HEK293T (cell line): ENCODE measurements around the gene NID2.

Experiments
- CTCF ChIA-PET: fragments of 350-600 bp; formaldehyde crosslinking; extraction: SDS; loops from one replicate; lab custom pipeline; 2021; ENCODE audit warnings: antibody characterized with exemption, inconsistent platforms; lab: Yijun Ruan, JAX
- POLR2A ChIA-PET: fragments of 350-600 bp; formaldehyde crosslinking; extraction: SDS; loops from one replicate; lab custom pipeline; 2020; ENCODE audit warnings: antibody characterized with exemption, inconsistent platforms; lab: Yijun Ruan, JAX
- DNase-seq: peaks from one replicate; pipeline ENCODE4 v3.0.0; 2012; ENCODE audit warnings: mixed read lengths; ENCODE audit errors: extremely low spot score
- ARNT ChIP-seq: fragments of 450-650 bp; IDR thresholded peaks from 2 replicates; pipeline ENCODE4 v1.6.1; 2017; ENCODE audit warnings: mild to moderate bottlenecking
- BHLHE40 ChIP-seq: fragments of 450-650 bp; IDR thresholded peaks from 2 replicates; pipeline ENCODE4 v1.6.1; 2016; ENCODE audit warnings: mild to moderate bottlenecking, moderate library complexity, borderline replicate concordance
- CTBP1 ChIP-seq: fragments of 450-650 bp; IDR thresholded peaks from 2 replicates; pipeline ENCODE4 v1.6.1; 2016; ENCODE audit warnings: borderline replicate concordance
- ELF4 ChIP-seq: fragments of 450-650 bp; IDR thresholded peaks from 2 replicates; pipeline ENCODE4 v1.6.1; 2017; ENCODE audit warnings: antibody characterized with exemption
- FOXA1 ChIP-seq: fragments of 450-650 bp; IDR thresholded peaks from 2 replicates; pipeline ENCODE4 v1.6.1; 2016; ENCODE audit warnings: mild to moderate bottlenecking
- FOXK2 ChIP-seq: fragments of 450-650 bp; IDR thresholded peaks from 2 replicates; pipeline ENCODE4 v1.6.1; 2016; ENCODE audit warnings: mild to moderate bottlenecking
- FOXM1 ChIP-seq: fragments of 450-650 bp; IDR thresholded peaks from 2 replicates; pipeline ENCODE4 v1.6.1; 2017; ENCODE audit warnings: mild to moderate bottlenecking, borderline replicate concordance
- HDGF ChIP-seq: fragments of 450-650 bp; IDR thresholded peaks from 2 replicates; pipeline ENCODE4 v1.6.1; 2017; ENCODE audit warnings: antibody characterized with exemption, borderline replicate concordance
- L3MBTL2 ChIP-seq: fragments of 450-650 bp; conservative IDR thresholded peaks from 2 replicates; pipeline ENCODE4 v1.6.1; 2016; ENCODE audit warnings: mild to moderate bottlenecking
- LEF1 ChIP-seq: fragments of 450-650 bp; IDR thresholded peaks from 2 replicates; pipeline ENCODE4 v1.6.1; 2017; ENCODE audit warnings: mild to moderate bottlenecking, borderline replicate concordance
- NFRKB ChIP-seq: fragments of 450-650 bp; IDR thresholded peaks from 2 replicates; pipeline ENCODE4 v1.6.1; 2016; ENCODE audit warnings: mild to moderate bottlenecking, moderate library complexity
- SP1 ChIP-seq: fragments of 450-650 bp; IDR thresholded peaks from 2 replicates; pipeline ENCODE4 v1.6.1; 2017
- SUZ12 ChIP-seq: fragments of 450-650 bp; IDR thresholded peaks from 2 replicates; pipeline ENCODE4 v1.6.1; 2016; ENCODE audit warnings: mild to moderate bottlenecking
- TARDBP ChIP-seq: fragments of 450-650 bp; IDR thresholded peaks from 2 replicates; pipeline ENCODE4 v1.6.1; 2016
- ZNF384 ChIP-seq: fragments of 450-650 bp; IDR thresholded peaks from 2 replicates; pipeline ENCODE4 v1.6.1; 2016
- TF ChIP-seq, protein P1 (sequence below): fragments of 450-650 bp; IDR thresholded peaks from 2 replicates; pipeline ENCODE4 v1.6.1; 2016

The NID2 gene

DNA sequence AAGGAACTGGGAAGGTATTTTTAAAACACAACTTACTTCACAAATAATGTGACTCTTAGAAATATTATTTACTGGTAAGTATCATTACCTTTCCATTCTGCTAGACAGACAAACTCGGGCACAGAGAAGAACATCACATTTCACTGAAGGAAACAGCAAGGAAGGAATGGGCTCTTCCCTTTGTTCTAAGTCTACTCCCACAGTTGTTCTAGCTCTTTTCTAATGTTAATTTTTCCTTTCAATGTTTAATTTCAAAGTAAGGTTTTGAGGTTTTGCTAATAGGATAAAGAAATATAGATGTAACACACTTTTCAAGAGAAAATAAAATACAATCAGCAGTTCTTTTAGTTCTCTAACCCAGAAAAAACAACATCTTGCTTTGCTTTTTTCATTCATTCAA lies 7.0 kb downstream of the NID2 start:
- TF ChIP-seq LEF1 (no peak), ELF4 (no peak), ZNF384 (no peak), L3MBTL2 (no peak), NFRKB (no peak), FOXK2 (no peak), CTBP1 (no peak), SP1 (no peak), FOXA1 (no peak), FOXM1 (no peak), SUZ12 (no peak), ARNT (no peak), HDGF (no peak), BHLHE40 (no peak), TARDBP (no peak)
- TF ChIP-seq, protein P1, sequence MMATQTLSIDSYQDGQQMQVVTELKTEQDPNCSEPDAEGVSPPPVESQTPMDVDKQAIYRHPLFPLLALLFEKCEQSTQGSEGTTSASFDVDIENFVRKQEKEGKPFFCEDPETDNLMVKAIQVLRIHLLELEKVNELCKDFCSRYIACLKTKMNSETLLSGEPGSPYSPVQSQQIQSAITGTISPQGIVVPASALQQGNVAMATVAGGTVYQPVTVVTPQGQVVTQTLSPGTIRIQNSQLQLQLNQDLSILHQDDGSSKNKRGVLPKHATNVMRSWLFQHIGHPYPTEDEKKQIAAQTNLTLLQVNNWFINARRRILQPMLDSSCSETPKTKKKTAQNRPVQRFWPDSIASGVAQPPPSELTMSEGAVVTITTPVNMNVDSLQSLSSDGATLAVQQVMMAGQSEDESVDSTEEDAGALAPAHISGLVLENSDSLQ = no peak
- ChIA-PET CTCF (interaction anchor here (1.0 kb wide), 2 partner anchors 10 to 18 kb away, joined by 3 to 4 read pairs; no protein-coding TSS in a partner anchor), POLR2A (no interaction called here)
- DNase-seq = no peak

DNA sequence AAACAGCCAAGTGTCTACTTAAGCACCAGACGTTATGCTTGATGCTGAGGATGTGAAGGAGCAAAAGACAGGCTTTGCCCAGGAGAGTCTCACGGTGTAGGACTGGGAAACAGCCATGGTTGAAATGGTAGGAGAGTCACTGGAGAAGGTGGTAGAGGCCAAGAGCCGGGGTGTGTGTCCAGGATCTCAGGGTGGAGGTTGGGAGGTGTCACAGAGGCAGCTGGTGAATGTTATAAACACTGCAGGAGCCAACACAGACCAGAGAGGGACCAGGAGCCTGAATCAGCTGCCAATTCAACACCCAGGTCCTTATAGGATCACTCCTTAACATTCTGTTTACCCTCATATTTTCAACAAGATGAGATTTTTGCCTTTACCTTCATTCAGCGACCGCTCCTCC lies 7.5 kb downstream of the NID2 start:
- ChIA-PET POLR2A (no interaction called here), CTCF (interaction anchor here (1.0 kb wide), 2 partner anchors 10 to 17 kb away, joined by 3 to 4 read pairs; no protein-coding TSS in a partner anchor)
- DNase-seq = no peak
- TF ChIP-seq NFRKB (no peak), LEF1 (no peak), ELF4 (no peak), FOXA1 (no peak), CTBP1 (no peak), FOXM1 (no peak), ARNT (no peak), SUZ12 (no peak), FOXK2 (no peak), L3MBTL2 (no peak), SP1 (no peak)
- TF ChIP-seq, protein P1 = no peak

DNA sequence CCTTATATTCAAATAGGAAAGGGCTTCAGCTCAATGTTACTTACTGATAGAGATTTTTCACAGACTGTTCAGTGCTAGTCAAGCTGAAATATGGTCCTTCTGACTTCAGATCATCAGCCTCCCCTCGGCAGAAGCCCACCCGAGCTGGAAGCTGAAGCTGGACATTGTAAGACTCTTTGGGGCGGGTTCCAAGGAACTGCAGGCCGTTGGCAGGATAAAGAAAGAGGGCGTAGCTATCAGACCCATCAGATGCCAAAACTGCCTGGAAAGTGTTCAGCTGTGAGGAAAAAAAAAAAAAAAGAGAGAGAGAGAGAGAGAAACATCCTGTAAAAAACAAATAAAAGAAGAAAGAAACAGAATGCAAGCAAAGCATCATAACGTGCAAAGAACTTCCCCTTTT lies 8.8 kb downstream of the NID2 start:
- DNase-seq = no peak
- POLR2A ChIA-PET = interaction anchor here (1.0 kb wide), 1 partner anchor 9 kb away, joined by 3 read pairs; the partner anchor contains the start of gene NID2
- CTCF ChIA-PET = no interaction called here
- no peak for TF ChIP-seq FOXM1
- no peak for TF ChIP-seq SP1
- no peak for TF ChIP-seq LEF1
- TF ChIP-seq ELF4 = no peak
- no peak for TF ChIP-seq ARNT
- no peak for TF ChIP-seq FOXK2
- TF ChIP-seq, protein P1 = no peak
- no peak for TF ChIP-seq FOXA1
- TF ChIP-seq HDGF = no peak
- no peak for TF ChIP-seq NFRKB
- TF ChIP-seq L3MBTL2 = no peak
- TF ChIP-seq CTBP1 = no peak
- no peak for TF ChIP-seq ZNF384
- TF ChIP-seq TARDBP = no peak
- TF ChIP-seq SUZ12 = no peak
- TF ChIP-seq BHLHE40 = no peak

DNA sequence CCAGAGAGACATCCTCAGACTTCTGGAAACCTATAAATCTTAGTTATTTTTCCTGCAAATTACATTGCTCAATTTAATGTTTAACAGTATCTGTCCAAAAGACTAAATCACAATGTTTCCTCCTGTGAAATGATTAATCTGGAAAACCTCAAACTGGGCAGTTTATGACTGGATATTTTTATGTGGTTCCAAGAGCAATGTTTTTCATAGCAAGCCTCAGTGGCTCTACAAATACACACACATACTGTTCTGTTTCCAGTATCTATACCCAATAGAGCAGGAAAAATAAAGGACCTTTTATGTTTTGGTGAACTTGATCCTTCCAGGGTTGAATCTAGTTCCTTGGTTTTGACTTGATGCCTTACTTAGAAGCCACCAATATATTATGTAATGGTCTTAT lies 9.2 kb downstream of the NID2 start:
- CTCF ChIA-PET = no interaction called here
- POLR2A ChIA-PET = interaction anchor here (1.0 kb wide), 1 partner anchor 9 kb away, joined by 3 read pairs; the partner anchor contains the start of gene NID2
- DNase-seq = no peak
- TF ChIP-seq NFRKB (no peak), FOXA1 (no peak), LEF1 (no peak), L3MBTL2 (no peak), BHLHE40 (no peak), ARNT (no peak), TARDBP (no peak), SUZ12 (no peak), FOXM1 (no peak), HDGF (no peak), SP1 (no peak), FOXK2 (no peak), ELF4 (no peak), ZNF384 (no peak), CTBP1 (no peak)
- TF ChIP-seq, protein P1 = no peak

DNA sequence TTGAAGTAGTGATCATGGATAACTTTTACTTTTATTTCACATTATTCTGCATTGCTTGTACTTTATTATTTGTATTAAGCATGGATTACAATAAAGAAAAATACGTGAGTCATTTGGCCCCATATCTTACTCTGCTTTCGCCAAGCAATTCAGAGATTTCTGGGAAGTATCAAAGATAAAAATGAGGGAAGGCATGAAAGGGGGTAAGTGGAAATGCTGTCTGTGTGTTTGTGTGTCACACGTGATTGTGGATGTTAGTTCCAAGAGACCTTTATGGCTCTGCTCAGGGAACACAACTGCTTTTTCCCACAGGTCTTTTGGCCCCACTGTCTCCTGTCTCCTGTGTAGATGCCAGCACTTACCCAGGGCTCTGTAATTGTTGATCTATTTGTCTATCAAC lies 10.5 kb downstream of the NID2 start:
- CTCF ChIA-PET = no interaction called here

More for the DNA sequence above, 10.5 kb downstream of the NID2 start:
- DNase-seq = no peak
- POLR2A ChIA-PET = interaction anchor here (1.2 kb wide), 1 partner anchor 11 kb away, joined by 5 read pairs; the partner anchor contains the start of gene NID2
- TF ChIP-seq TARDBP (no peak), L3MBTL2 (no peak), FOXK2 (no peak), HDGF (no peak), ZNF384 (no peak), BHLHE40 (no peak), SP1 (no peak), CTBP1 (no peak), SUZ12 (no peak), NFRKB (no peak), FOXM1 (no peak), ELF4 (no peak), LEF1 (no peak)
- TF ChIP-seq, protein P1 = no peak
